GM12864 (cell line): ENCODE measurements around the gene SIN3A.

Source experiments
- DNase-seq: peaks from one replicate; pipeline ENCODE4 v3.0.0-alpha.2; 2011; ENCODE audit warnings: low read depth
- H3K4me3 ChIP-seq: 2 replicates; pipeline ENCODE4 v1.5.1; 2011; ENCODE audit warnings: mild to moderate bottlenecking, low read depth, low read length, control low read depth
- TF ChIP-seq, protein P1 (sequence below): IDR thresholded peaks from 2 replicates; pipeline ENCODE4 v1.5.1; 2011; ENCODE audit warnings: low read depth, mild to moderate bottlenecking, moderate library complexity, low read length, control low read depth, inconsistent platforms; ENCODE audit errors: missing control alignments

The SIN3A gene

DNA sequence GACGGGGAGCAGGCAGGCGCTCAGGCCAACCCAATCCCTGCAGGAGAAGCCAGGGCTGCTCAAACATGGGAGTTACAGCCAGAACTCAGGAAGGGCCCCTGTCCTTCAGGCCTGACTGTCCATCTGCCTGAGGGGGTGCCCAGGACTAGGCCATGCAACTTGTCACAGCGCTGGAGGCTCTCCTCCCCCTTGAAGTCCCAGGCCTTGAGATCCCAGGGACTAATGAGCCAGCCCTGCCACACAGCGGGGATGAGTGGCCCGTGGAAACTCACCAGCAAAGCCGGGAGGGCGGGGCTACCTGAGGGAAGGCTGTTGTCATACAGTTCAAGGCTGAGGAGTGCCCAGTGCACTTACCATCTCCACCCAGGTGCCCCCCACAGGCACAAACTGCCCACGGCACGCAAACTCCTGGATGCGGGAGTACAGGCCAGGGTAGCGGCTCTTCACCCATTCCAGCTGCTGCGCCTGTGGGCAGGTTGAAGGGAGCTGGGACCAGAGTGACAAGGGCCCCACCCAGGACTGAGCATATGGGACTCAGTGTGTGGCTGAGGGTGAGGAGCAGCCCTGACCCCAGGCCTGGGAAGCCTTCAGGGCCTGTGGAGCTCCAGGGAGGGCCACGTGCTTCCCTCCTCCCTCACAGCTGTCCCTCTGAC lies 89.4 kb downstream of the SIN3A start:
- TF ChIP-seq, protein P1, sequence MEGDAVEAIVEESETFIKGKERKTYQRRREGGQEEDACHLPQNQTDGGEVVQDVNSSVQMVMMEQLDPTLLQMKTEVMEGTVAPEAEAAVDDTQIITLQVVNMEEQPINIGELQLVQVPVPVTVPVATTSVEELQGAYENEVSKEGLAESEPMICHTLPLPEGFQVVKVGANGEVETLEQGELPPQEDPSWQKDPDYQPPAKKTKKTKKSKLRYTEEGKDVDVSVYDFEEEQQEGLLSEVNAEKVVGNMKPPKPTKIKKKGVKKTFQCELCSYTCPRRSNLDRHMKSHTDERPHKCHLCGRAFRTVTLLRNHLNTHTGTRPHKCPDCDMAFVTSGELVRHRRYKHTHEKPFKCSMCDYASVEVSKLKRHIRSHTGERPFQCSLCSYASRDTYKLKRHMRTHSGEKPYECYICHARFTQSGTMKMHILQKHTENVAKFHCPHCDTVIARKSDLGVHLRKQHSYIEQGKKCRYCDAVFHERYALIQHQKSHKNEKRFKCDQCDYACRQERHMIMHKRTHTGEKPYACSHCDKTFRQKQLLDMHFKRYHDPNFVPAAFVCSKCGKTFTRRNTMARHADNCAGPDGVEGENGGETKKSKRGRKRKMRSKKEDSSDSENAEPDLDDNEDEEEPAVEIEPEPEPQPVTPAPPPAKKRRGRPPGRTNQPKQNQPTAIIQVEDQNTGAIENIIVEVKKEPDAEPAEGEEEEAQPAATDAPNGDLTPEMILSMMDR: no peak
- DNase-seq: no peak
- H3K4me3 ChIP-seq: no peak overlapping the region

DNA sequence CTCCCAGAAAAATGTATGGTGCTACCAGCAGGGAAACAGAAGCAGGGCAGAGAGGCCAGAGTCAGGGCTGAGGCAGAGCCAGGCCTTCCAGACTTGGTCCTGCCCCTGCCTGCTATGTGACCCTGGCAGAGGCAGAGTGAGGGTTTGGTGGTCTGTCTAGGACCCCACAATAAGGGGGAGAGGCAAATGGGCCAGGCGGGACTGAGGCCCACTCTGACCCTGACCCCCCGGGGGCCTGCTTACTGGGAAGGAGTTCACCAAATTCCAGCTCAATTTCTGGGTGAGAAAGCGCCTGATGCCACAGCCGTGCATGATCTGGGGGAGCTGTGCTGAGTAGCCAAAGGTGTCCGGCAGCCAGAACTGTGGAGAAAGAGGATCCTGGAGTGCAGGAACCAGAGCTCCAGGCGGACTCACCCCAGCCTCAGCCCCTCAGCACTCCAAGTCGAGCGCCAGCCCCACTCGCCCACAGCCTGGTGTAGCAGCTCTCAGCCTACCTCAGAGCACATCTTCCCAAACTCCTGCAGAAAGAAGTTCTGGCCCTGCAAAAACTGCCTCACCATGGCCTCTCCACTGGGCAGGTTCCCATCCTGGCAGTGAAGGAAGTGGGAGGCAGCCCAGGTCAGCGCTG lies 90.0 kb downstream of the SIN3A start:
- TF ChIP-seq, protein P1: no peak
- H3K4me3 ChIP-seq: no peak overlapping the region

GRCh38 chr15:75360856-75361255 lies 90.6 kb downstream of the SIN3A start:
- no peak overlapping the region for H3K4me3 ChIP-seq
- TF ChIP-seq, protein P1: no peak
- DNase-seq: no peak

More for the DNA sequence above, 90.0 kb downstream of the SIN3A start:
- no peak for DNase-seq

DNA sequence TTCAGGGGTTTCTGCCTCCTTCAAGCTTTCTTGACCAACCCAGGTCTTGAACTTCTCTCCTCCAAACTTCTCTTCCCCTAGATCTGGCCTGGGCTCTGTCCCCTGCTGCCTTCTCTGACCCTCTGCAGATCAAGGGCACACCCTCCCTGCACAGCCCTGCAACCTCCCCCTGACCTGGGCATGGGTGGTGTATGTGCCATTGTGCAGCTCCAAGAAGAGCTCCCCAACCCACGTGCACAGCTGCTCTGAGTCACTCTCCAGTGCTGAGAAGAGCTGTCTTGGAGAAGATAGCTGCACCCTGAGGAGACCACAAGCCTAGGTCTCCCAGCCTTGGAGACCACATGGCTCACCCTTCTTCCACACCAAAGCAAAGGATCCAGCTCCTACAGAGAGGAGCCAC lies 91.1 kb downstream of the SIN3A start:
- TF ChIP-seq, protein P1: no peak
- H3K4me3 ChIP-seq: no peak overlapping the region
- DNase-seq: no peak

DNA sequence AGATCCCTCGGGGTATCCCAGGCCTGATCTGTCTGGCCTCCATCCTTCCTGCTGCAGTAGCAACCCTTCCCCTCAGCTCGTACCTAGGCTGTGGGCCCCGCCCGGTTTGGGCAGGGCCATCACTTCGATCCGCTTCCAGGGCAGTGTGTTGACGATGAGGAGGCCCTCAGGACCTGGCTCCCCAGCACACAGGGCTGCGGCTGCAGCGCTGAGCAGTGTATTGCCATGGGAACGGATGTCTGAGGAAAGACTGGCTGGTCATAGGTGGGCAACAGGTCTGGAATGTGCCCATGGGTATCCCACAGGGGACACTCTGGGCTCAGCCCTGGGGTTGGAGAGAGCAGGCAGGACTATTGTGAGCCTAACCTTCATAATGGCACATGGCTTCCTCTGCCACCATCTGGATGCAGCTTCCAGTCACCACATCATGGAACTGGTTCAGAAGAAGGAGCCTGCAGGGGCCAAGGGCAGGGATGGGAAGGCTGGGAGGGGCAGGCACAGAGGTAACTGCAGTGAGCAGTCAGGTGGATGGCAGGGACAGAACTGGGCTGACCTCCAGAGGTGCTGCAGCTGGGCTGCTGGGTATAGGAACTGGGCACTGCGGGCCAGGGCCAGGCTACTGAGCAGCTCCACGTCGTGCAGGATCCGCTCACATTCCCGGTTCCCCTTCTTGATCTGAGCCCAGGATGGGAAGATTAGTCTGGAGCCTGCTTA lies 91.8 kb downstream of the SIN3A start:
- TF ChIP-seq, protein P1: no peak
- no peak for DNase-seq
- no peak overlapping the region for H3K4me3 ChIP-seq

- TF ChIP-seq, protein P1: no peak
- no peak overlapping the region for H3K4me3 ChIP-seq
- DNase-seq: no peak
Observed at GRCh38 chr15:75358771-75359536, 92.5 kb downstream of the SIN3A start.
